ACHN (cell line): ENCODE data around the gene FSD1.
"Not testable (repeated sequence)": the region's sequence is repeated elsewhere in the genome, so short reads cannot be mapped to it uniquely, and the experiment has no call there.

Experiments
- DNase-seq: peaks from one replicate; pipeline ENCODE4 v3.0.0-alpha.2; 2015
- in situ Hi-C: cut with HindIII; loops from 2 replicates; pipeline ENCODE4 v1.10.0; 2017; ENCODE audit warnings: low sequenced_read_pairs, low pct_ligation_motif_present, low pct_unique_long_range_greater_than_20kb

FSD1 gene

DNA sequence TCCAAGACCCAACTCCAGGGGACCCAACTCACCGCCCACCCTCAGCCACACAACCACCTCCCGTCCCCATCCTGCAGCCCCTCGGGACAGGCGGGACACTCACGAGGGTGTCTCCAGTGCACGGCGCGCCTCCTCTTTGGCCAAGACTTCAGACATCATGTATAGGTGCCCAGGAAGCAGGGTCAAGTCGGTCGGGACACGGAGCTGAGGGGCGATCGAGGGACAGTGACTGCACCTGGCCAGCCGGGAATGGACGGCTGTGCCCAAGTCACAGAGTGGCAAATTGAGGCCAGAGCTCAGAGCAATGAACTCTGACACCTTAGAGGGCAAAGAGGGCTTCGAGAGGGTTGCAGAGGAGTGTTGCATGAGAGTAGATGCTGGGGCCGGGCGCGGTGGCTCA lies 25.5 kb downstream of the FSD1 start:
- DNase-seq: no peak
- in situ Hi-C loops: no loop called here

DNA sequence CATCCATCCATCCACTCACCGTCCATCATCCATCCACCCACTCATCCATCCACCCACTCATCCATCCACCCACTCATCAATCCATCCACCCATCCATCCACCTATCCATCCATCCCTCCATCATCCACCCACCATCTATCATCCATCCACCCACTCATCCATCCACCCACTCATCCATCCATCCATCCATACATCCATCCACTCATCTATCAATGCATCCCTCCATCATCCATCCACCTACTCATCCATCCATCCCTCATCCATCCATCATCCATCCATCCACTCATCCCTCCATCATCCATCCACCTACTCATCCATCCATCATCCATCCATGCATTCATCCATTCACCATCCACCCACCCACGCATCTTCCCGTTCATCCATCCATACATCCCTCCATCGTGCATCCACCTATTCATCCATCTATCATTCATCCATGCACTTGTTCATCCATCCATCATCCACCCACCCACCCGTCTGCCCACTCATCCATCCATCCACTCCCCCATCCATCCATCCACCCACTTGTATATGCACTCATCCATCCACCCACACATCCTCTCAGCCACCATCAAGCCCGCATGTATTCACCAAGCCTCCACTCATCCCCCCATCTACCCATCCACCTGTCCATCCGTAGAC lies 30.7 kb downstream of the FSD1 start:
- in situ Hi-C loops: no loop called here
- no peak for DNase-seq

DNA sequence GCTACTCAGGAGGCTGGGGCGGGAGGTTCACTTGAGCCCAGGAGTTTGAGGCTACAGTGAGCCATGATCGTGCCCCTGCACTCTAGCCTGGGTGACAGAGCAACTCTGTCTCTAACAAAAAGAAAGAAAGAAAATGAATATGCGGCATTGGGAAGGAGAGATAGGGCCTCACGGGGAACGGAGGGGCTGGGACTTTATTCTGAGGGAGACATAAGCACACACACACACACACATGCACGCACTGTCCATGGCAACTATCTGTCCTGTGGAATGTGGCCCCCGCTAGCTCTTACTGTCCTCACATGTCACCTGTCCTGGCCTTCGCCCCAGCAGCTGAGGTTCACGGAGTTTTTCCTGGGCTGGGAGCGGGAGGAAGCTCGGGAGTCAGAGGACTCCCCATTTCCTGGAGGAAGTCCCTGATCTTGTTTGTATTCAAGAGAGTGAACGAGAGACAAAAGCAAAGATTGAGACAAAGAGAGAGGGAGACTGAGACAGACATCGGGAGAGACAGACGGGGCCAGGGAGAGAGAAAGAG lies 33.6 kb downstream of the FSD1 start:
- DNase-seq: no peak
- in situ Hi-C loops: no loop called here

DNA sequence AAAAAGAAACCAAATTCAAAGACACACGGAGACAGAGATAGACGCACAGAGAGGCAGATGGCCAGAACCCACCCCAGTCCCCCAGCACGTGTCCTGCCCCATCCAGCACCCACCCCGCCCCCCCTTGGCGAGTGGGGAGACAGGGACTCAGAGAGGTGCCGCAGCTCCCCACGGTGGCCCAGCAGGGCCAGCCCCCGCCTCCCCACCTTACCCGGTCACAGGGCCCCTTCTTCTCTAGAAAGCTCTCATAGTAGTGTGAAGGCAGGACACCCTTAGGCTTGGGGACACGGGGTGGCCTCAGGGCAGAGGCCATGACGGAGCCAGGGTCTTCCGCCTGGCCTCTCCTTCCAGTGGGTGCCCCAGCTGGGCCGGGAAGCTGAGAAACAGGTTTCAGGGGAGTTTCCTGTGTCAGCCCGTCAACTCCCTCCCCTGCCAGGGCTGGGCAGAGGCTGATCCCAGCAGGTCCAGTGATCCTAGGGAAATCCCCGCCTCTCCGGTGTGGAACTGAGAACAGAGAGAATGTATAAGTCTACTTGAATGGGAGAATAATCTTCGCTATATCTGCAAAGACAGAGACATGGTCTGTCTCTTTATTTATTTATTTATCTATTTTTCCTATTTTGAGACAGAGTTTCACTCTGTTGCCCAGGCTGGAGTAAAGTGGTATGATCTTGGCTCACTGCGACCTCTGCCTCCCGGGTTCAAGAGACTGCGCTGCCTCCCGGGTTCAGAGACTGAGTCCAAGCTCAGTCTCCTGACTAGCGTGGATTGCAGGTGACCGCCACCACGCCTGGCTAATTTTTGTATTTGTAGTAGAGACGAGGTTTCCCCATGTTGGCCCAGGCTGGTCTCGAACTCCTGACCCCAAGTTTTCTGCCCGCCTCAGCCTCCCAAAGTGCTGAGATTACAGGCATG lies 34.3 kb downstream of the FSD1 start, which contains the start of gene STAP2:
STAP2 (minus strand) TSS at position 387 of the 915 bp plus-strand sequence; CDS start at position 313, 74 bp downstream.
- in situ Hi-C loops: no loop called here
- peak; percentile 50 for DNase-seq

DNA sequence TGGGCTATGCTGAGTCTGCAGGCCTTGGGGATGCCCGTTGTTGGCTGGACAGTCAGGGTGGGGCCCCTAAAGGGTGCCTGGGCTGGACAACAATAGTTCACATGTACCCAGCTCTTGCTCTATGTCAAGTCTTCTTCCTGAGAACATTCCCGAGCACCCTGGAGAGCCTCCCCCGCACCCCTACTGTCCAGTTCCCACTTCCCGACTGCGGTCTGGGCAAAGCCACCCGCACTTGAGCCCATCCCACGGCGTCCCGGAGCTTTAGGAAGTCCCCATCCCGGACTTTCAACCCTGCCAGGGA lies 37.9 kb downstream of the FSD1 start:
- DNase-seq: no peak
- in situ Hi-C loops: no loop called here

DNA sequence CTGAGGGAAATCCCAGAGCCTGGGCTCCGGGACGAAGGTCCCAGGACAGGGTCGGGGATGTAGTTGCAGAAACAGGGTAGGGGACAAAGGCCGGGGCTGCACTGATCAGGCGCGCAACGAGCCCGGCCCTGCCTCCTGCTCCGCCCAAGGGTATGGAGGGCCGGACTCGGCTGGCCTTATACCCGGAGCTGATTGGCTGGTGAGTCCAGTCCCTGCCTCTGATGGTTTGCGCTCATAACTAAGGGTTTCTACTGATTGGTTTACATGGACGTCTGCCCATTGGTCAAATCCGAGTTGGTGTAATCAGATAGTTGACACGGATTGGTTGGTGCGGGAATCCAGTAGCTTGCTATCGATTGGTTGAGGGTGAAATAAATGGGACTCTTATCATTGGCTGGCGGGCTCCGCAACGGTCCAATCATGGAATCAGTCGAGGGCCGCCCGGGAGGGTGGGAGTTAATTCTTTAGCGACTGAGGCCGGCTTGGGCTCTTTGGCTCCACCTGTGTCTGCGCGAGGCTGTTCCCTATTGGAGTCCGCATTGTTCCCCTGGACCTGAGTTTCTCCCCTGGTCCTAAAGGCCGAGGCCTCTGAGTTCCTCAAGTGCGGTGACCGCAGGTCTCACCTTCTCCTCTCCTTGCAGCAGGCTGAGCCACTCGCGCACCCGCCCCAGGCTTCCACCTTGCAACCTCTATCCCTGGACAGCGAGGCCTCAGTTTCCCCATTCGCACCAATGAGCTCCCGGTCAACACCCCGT lies 38.4 kb downstream of the FSD1 start:
- in situ Hi-C loops: no loop called here
- peak; percentile 99 for DNase-seq

DNA sequence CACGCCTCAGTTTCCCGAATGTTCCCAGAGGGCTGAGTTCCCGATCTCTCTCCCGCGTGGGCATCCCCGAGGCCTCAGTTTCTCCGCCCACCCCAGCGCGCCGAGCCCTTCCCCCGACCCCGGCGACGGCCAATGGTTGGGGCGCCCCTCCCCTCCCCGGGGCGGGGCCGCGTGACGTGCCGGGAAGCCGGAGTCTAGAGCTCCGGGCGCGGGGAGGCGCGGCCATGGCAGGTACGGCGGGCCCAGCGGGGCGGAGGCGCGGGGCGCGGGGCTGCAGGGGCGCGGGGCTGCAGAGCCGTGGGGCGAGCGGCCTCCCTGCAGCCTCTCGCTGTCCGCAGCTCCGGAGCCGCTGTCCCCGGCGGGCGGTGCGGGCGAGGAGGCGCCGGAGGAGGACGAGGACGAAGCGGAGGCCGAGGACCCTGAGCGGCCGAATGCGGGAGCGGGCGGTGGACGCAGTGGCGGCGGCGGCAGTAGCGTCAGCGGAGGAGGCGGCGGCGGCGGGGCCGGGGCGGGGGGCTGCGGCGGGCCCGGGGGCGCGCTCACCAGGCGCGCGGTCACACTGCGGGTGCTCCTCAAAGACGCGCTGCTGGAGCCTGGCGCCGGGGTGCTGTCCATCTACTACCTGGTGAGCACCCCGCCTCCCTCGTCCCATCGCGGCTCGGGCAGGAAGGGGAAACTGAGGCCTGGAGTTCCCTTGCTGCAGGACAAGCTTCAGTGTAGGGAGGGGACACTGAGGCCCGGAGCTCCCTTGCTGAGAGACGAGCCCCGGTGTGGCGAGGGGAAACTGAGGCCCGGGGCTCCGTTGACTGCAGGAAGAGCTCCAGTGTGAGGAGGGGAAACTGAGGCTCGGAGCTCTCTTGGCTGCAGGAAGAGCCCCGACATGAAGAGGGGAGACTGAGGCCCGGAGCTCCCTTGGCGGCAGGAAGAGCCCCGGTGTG lies 39.2 kb downstream of the FSD1 start, which contains the start of gene MPND:
MPND (plus strand) TSS at position 193 of the 938 bp plus-strand sequence; CDS start at position 225, 32 bp downstream.
- in situ Hi-C loops: no loop called here
- peak; percentile 82 for DNase-seq

DNA sequence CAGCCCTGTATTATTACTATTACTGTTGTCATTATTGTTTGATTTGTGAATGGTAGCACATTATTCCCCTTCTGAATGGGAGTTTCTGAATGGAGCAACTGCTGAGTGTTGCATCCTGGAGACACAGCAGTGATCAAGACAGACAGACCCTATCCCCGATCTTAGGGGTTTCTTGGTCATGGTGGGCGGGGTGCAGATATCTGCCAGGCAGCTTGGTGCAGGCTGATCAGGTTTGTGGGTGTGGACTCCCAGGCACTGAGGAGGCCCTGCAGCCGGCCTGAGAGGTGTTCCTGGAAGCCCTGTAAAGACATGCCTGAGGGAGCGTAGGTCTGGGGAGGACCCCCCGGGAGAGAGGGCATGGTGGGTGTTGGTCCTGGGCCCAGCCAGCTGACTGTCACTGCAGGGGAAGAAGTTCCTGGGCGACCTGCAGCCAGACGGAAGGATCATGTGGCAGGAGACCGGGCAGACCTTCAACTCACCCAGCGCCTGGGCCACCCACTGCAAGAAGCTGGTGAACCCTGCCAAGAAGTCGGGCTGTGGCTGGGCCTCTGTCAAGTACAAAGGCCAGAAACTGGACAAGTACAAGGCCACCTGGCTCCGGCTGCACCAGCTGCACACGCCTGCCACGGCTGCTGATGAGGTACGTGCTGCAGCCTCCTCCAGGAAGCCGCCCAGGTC lies 41.1 kb downstream of the FSD1 start:
- in situ Hi-C loops: no loop called here
- no peak for DNase-seq

DNA sequence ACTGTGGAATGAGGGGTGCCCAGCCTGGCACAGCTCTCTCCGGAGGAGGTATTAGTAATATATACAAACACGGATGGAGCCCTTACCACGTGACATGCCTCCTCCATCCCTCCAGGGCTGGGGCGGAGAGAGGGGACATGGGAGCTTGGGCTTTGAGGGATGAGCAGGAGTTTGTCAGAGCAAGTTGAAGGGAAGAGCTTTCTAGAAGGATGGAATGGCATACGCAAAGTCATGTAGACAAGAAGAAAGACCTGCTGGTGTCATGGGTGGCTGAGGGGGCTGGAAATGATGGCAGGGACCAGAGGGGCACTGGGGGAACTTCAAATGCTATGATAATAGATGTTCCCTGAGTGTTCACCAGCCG lies 41.6 kb downstream of the FSD1 start:
- no peak for DNase-seq
- in situ Hi-C loops: no loop called here

DNA sequence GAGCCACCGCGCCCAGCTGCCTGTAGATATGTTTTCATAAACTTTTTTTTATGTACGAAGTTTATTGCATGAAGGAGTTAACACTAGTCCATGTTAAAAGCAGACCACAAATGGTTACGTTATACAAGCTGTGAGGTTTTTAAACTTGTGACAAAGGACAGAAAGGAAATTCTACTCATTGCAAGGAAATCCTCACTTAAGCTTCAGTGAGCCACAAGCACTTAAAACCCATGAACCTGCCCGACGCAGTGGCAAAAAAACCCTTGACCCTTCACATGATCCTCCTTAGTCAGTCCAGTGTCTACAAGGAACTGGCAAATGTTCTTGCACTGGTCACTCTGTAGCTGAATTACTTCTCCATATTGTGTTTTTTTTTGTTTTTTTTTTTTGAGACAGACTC lies 43.1 kb downstream of the FSD1 start:
- no peak for DNase-seq
- in situ Hi-C loops: no loop called here

DNA sequence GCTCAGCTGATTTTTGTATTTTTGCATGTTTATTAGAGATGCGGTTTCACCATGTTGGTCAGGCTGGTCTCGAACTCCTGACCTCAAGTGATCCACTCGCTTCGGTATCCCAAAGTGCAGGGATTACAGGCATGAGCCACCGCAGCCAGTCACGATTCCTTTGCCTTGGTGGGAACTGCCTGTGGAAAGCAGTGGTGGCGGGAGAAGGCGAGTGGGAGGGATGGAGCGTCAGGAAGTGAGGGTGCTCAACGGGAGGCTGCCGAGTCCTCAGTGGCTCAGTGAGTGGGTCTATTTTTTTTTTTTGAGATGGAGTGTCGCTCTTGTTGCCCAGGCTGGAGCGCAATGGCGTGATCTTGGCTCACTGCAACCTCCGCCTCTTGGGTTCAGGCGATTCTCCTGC lies 44.8 kb downstream of the FSD1 start:
- DNase-seq, in situ Hi-C loops: not testable (repeated sequence)

DNA sequence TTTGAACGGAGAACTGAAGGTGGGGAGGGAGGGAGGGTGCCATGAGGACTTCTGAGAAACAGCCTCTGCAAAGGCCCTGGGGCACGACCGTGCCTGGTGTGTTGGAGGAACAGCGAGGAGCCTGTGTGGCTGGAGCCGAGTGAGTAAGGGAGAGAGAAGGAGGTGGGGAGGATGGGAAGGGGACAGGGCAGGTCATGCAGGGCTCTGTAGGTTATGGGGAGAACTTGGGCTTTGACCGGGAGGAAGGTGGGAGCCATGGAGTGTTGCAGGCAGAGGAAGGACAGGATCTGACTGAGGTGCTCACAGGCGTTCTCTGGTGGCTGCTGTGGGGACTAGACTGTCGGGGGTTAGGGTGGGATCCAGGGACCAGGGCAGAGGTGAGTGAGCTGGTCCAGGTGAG lies 45.7 kb downstream of the FSD1 start:
- in situ Hi-C loops: no loop called here
- DNase-seq: no peak

DNA sequence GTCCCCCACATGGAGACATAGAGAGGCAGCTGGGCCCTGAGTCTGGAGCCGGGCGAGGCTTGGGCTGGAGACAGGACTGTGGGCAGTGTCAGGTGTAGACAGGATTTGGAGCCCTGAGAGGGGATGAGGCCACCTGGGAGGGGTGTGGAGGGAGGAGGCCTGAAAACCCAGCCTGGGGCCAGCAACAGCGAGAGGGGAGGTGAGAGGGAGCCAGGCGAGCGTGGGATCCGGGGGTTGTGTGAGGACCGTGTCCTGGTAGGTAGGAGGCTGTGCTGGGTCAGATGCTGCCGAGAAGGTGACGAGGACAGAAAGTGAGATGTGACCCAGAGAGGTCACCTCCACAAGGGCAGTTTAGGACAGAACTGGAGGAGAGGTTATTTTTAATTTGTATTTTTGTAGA lies 46.3 kb downstream of the FSD1 start:
- no peak for DNase-seq
- in situ Hi-C loops: no loop called here

DNA sequence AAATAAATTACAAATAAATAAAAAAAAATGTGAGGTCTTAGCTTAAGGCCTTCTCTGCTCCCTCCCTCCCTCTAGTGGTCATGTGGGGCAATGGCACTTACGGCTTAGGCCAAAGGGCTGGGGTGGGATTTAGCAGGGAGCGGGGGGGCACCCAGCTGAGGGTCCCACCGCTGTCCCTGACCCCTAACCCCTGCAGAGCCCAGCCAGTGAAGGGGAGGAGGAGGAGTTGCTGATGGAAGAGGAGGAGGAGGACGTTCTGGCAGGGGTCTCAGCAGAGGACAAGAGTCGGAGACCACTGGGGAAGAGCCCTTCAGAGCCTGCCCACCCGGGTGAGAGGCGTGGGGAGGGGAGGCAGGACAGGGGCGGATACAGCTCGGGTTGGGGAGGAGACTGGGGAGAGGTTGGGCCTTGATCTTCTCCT lies 48.3 kb downstream of the FSD1 start:
- in situ Hi-C loops: no loop called here
- DNase-seq: peak; percentile 59

DNA sequence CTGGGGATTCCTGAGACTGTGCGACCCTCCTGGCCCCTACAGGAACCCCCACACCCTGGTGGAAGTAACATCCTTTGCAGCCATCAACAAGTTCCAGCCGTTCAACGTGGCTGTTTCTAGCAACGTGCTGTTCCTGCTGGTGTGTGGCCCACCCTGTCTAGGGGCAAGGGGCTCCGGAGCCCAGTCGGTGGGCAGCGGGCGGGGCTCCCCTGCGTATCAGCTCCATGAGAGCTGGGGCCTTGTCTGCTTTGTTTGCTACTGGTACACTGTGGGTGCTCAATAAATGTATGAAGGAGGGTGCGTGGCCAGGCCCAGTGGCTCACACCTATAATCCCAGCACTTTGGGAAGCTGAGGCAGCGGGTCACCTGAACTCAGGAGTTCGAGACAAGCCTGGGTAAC lies 49.9 kb downstream of the FSD1 start:
- DNase-seq: no peak
- in situ Hi-C loops: no loop called here

DNA sequence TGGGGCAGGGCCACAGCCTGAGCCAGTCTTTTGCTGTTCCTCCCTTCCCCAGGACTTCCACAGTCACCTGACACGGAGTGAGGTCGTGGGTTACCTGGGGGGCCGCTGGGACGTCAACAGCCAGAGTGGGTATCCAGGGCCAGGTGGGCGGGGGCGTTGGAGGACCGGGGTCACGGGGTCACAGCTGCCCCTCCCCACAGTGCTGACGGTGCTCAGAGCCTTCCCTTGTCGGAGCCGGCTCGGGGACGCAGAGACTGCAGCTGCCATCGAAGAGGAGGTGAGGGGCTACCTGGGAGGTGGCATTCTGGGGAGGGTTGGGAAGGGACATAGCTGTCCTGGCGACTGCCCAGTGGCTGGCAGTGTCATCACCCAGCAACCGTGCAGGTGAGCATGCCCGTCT lies 50.5 kb downstream of the FSD1 start:
- in situ Hi-C loops: no loop called here
- no peak for DNase-seq

DNA sequence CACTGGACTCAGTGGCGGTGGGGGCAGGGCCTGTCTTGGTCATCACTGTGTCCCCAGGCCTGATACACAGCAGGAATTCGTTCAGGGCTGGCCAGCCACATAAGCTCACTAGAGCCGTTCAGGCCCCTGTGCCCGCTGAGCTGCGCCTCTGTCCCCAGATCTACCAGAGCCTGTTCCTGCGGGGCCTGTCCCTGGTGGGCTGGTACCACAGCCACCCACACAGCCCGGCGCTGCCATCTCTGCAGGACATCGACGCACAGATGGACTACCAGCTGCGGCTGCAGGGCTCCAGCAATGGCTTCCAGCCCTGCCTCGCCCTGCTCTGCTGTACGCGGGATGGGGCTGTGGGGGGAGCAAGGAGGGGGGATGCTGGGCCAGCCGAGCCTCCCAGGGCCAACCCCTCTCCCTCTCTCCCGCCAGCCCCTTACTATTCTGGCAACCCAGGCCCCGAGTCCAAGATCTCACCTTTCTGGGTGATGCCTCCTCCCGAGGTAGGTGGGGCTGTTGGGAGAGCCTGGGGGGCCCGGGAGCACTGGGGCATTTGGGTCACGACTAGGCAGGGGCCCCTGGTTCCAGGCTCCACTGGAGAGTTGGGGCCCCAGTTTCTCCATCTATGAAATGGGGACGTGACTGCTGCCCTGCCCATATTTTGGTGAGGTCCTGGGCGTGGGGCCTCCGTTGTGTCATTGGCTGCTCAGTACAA lies 52.8 kb downstream of the FSD1 start:
- in situ Hi-C loops: no loop called here

More for the DNA sequence above, 52.8 kb downstream of the FSD1 start:
- no peak for DNase-seq
